ENCODE results near the gene SBF2.
A peak's percentile ranks its signal among the peaks of the same experiment; 100 is the strongest.

Gene SBF2

GRCh38 chr11:10293423-10294289 lies at the start of gene SBF2:
Gene SBF2, minus strand, starts transcription at chr11:10294219. Its CDS starts 150 bp downstream, at chr11:10294069.
- peaks cover 18% of the 10 kb centered on the region for H3K4me1 ChIP-seq (ENCODE audit: insufficient read depth, low read length)
- H3K9me3 ChIP-seq (ENCODE audit: control insufficient read depth, insufficient read depth, low read length): no peaks in the 10 kb centered on the region
- peak within 1 kb of the TSS; percentile 73 for H3K9ac ChIP-seq (ENCODE audit: low read depth, low read length)
- no peaks in the 10 kb centered on the region for H3K36me3 ChIP-seq (ENCODE audit: insufficient read depth, low read length)

- Histone ChIP-seq H3K4me1 (ENCODE audit: insufficient read depth, low read length) (no peaks in the 10 kb centered on the region), H3K9me3 (ENCODE audit: control insufficient read depth, insufficient read depth, low read length) (no peaks in the 10 kb centered on the region; the same call in 1 of the 2 replicates), H3K9ac (ENCODE audit: low read depth, low read length) (no peak overlapping the region), H3K36me3 (ENCODE audit: insufficient read depth, low read length) (no peaks in the 10 kb centered on the region)
Observed at GRCh38 chr11:10338287-10338686, 44.3 kb upstream of the SBF2 start.

GRCh38 chr11:10333490-10333889 lies 39.5 kb upstream of the SBF2 start:
- no peaks in the 10 kb centered on the region for H3K4me1 ChIP-seq (ENCODE audit: insufficient read depth, low read length)
- no peaks in the 10 kb centered on the region for H3K9me3 ChIP-seq (ENCODE audit: control insufficient read depth, insufficient read depth, low read length)
- no peaks in the 10 kb centered on the region for H3K36me3 ChIP-seq (ENCODE audit: insufficient read depth, low read length)
- no peak overlapping the region for H3K9ac ChIP-seq (ENCODE audit: low read depth, low read length)

- Histone ChIP-seq H3K9ac (ENCODE audit: low read depth, low read length) (no peak overlapping the region), H3K9me3 (ENCODE audit: control insufficient read depth, insufficient read depth, low read length) (no peaks in the 10 kb centered on the region), H3K4me1 (ENCODE audit: insufficient read depth, low read length) (no peaks in the 10 kb centered on the region), H3K36me3 (ENCODE audit: insufficient read depth, low read length) (no peaks in the 10 kb centered on the region)
Observed at GRCh38 chr11:10331548-10332289, 37.7 kb upstream of the SBF2 start.

- Histone ChIP-seq H3K9me3 (ENCODE audit: control insufficient read depth, insufficient read depth, low read length) (no peaks in the 10 kb centered on the region), H3K9ac (ENCODE audit: low read depth, low read length) (no peak overlapping the region), H3K4me1 (ENCODE audit: insufficient read depth, low read length) (no peaks in the 10 kb centered on the region), H3K36me3 (ENCODE audit: insufficient read depth, low read length) (no peaks in the 10 kb centered on the region)
Observed at GRCh38 chr11:10329935-10330334, 35.9 kb upstream of the SBF2 start.

GRCh38 chr11:10329356-10329755 lies 35.3 kb upstream of the SBF2 start:
- H3K9ac ChIP-seq (ENCODE audit: low read depth, low read length): no peak overlapping the region
- H3K9me3 ChIP-seq (ENCODE audit: control insufficient read depth, insufficient read depth, low read length): no peaks in the 10 kb centered on the region
- no peaks in the 10 kb centered on the region for H3K4me1 ChIP-seq (ENCODE audit: insufficient read depth, low read length)
- no peaks in the 10 kb centered on the region for H3K36me3 ChIP-seq (ENCODE audit: insufficient read depth, low read length)

- no peak overlapping the region for H3K9ac ChIP-seq (ENCODE audit: low read depth, low read length)
- no peaks in the 10 kb centered on the region for H3K36me3 ChIP-seq (ENCODE audit: insufficient read depth, low read length)
- peaks cover 8% of the 10 kb centered on the region for H3K4me1 ChIP-seq (ENCODE audit: insufficient read depth, low read length)
- H3K9me3 ChIP-seq (ENCODE audit: control insufficient read depth, insufficient read depth, low read length): no peaks in the 10 kb centered on the region
Observed at GRCh38 chr11:10328314-10329098, 34.5 kb upstream of the SBF2 start.

GRCh38 chr11:10327254-10327653 lies 33.2 kb upstream of the SBF2 start:
- H3K9ac ChIP-seq (ENCODE audit: low read depth, low read length): no peak overlapping the region
- H3K4me1 ChIP-seq (ENCODE audit: insufficient read depth, low read length): peaks cover 19% of the 10 kb centered on the region

GRCh38 chr11:10326012-10326964 lies 32.3 kb upstream of the SBF2 start:
- no peaks in the 10 kb centered on the region for H3K9me3 ChIP-seq (ENCODE audit: control insufficient read depth, insufficient read depth, low read length)
- H3K4me1 ChIP-seq (ENCODE audit: insufficient read depth, low read length): peaks cover 19% of the 10 kb centered on the region
- H3K36me3 ChIP-seq (ENCODE audit: insufficient read depth, low read length): no peaks in the 10 kb centered on the region
- H3K9ac ChIP-seq (ENCODE audit: low read depth, low read length): no peak overlapping the region

More at GRCh38 chr11:10327254-10327653, 33.2 kb upstream of the SBF2 start:
- Histone ChIP-seq H3K9me3 (ENCODE audit: control insufficient read depth, insufficient read depth, low read length) (no peaks in the 10 kb centered on the region), H3K36me3 (ENCODE audit: insufficient read depth, low read length) (no peaks in the 10 kb centered on the region)

GRCh38 chr11:10325277-10326011 lies 31.4 kb upstream of the SBF2 start:
- no peaks in the 10 kb centered on the region for H3K9me3 ChIP-seq (ENCODE audit: control insufficient read depth, insufficient read depth, low read length)
- no peaks in the 10 kb centered on the region for H3K36me3 ChIP-seq (ENCODE audit: insufficient read depth, low read length)
- peaks cover 19% of the 10 kb centered on the region for H3K4me1 ChIP-seq (ENCODE audit: insufficient read depth, low read length)
- no peak overlapping the region for H3K9ac ChIP-seq (ENCODE audit: low read depth, low read length)

- no peaks in the 10 kb centered on the region for H3K9me3 ChIP-seq (ENCODE audit: control insufficient read depth, insufficient read depth, low read length)
- no peak overlapping the region for H3K9ac ChIP-seq (ENCODE audit: low read depth, low read length)
- H3K36me3 ChIP-seq (ENCODE audit: insufficient read depth, low read length): no peaks in the 10 kb centered on the region
- peaks cover 19% of the 10 kb centered on the region for H3K4me1 ChIP-seq (ENCODE audit: insufficient read depth, low read length)
Observed at GRCh38 chr11:10324474-10324873, 30.5 kb upstream of the SBF2 start.

- H3K4me1 ChIP-seq (ENCODE audit: insufficient read depth, low read length): peaks cover 19% of the 10 kb centered on the region
- no peaks in the 10 kb centered on the region for H3K36me3 ChIP-seq (ENCODE audit: insufficient read depth, low read length)
- no peak overlapping the region for H3K9ac ChIP-seq (ENCODE audit: low read depth, low read length)
Observed at GRCh38 chr11:10323793-10324170, 29.8 kb upstream of the SBF2 start.

More at GRCh38 chr11:10323793-10324170, 29.8 kb upstream of the SBF2 start:
- no peaks in the 10 kb centered on the region for H3K9me3 ChIP-seq (ENCODE audit: control insufficient read depth, insufficient read depth, low read length)

All from ES-I3 (cell line).